NCI-H1694 (cell line): ENCODE results near the gene METTL8.
"Not testable (repeated sequence)": the region's sequence is repeated elsewhere in the genome, so short reads cannot be mapped to it uniquely, and the experiment has no call there.

Experiments
- DNase-seq: peaks from one replicate; lab custom pipeline; 2025; lab: John Stamatoyannopoulos, UW

The METTL8 gene

GRCh38 chr2:171430516-171431410 is 3.0 kb downstream of the METTL8 start:
- peak; percentile 10 for DNase-seq

- not testable (repeated sequence) for DNase-seq
Measured at GRCh38 chr2:171422710-171423495, 10.9 kb downstream of the METTL8 start.

- no peak for DNase-seq
Measured at GRCh38 chr2:171420728-171421563, 12.8 kb downstream of the METTL8 start.

GRCh38 chr2:171419333-171419732 is 14.5 kb downstream of the METTL8 start:
- no peak for DNase-seq

GRCh38 chr2:171416009-171416926 is 17.5 kb downstream of the METTL8 start:
- DNase-seq, result peak; percentile 99

- DNase-seq, result not testable (repeated sequence)
Measured at GRCh38 chr2:171414645-171415044, 19.1 kb downstream of the METTL8 start.

- no peak for DNase-seq
Measured at GRCh38 chr2:171412571-171413175, 21.1 kb downstream of the METTL8 start.

GRCh38 chr2:171411791-171412483 is 21.9 kb downstream of the METTL8 start:
- no peak for DNase-seq

GRCh38 chr2:171411214-171411613 is 22.6 kb downstream of the METTL8 start:
- no peak for DNase-seq

GRCh38 chr2:171410624-171411023 is 23.2 kb downstream of the METTL8 start:
- DNase-seq, result no peak

- no peak for DNase-seq
Measured at GRCh38 chr2:171410101-171410500, 23.7 kb downstream of the METTL8 start.

- no peak for DNase-seq
Measured at GRCh38 chr2:171409436-171409971, 24.3 kb downstream of the METTL8 start.

GRCh38 chr2:171407676-171408044 is 26.1 kb downstream of the METTL8 start:
- no peak for DNase-seq

GRCh38 chr2:171407030-171407675 is 26.6 kb downstream of the METTL8 start:
- DNase-seq, result no peak

- no peak for DNase-seq
Measured at GRCh38 chr2:171406044-171406443, 27.7 kb downstream of the METTL8 start.

- DNase-seq, result no peak
Measured at GRCh38 chr2:171405546-171405945, 28.2 kb downstream of the METTL8 start.

GRCh38 chr2:171404719-171405118 is 29.1 kb downstream of the METTL8 start:
- no peak for DNase-seq

- DNase-seq, result no peak
Measured at GRCh38 chr2:171404261-171404660, 29.5 kb downstream of the METTL8 start.

GRCh38 chr2:171402906-171403580 is 30.7 kb downstream of the METTL8 start:
- DNase-seq, result no peak
